HCT116 (cell line): ENCODE data around the gene LIMA1. TPM values are rescaled to one million over a fixed set of nuclear protein-coding genes. Genes with fewer than 3 reads are reported as not detected.

Experiments used
- ATAC-seq: fragments of 200-7000 bp; cut with Tn5 transposase; 2 replicates; pipeline ENCODE4 v1.9.1; 2020; ENCODE audit warnings: mild to moderate bottlenecking, moderate library complexity
- BruUV-seq: library from RNA; stranded (reverse); fragments of 400-500 nt; replicated peaks from 2 replicates; lab custom pipeline; 2021; lab: Mats Ljungman, UMichigan
- CTCF ChIA-PET: fragments of 300-600 bp; sonication (Branson Sonifier 250); formaldehyde crosslinking; loops from one replicate; lab custom pipeline; 2021; ENCODE audit warnings: antibody characterized with exemption; lab: Charles Lee
- POLR2A ChIA-PET: fragments of 300-600, 350-600 bp; sonication (Branson Sonifier 250); formaldehyde crosslinking; loops from one replicate; lab custom pipeline; 2021; ENCODE audit warnings: antibody characterized with exemption; lab: Charles Lee
- RAD21 ChIA-PET, 2 experiments: fragments of 300-600 bp; sonication (Branson Sonifier 250); formaldehyde crosslinking; loops; one replicate each; lab custom pipeline; 2023; ENCODE audit warnings: low total read pairs in 2 of 2; ENCODE audit not compliant: uncharacterized antibody in 2 of 2, unreplicated experiment in 2 of 2, low non-redundant PET in 1 of 2; lab: Charles Lee
- DNase-seq: peaks from one replicate; pipeline ENCODE4 v3.0.0-alpha.2; 2010; ENCODE audit warnings: low read depth, low spot score
- H2AFZ ChIP-seq: fragments of 200-600 bp; shearing (Covaris generic), sonication (generic); 2 replicates; pipeline ENCODE4 v1.6.1; 2017; ENCODE audit warnings: low read depth, mixed run types, mixed read lengths, antibody characterized with exemption, low read length; ENCODE audit not compliant: poor library complexity, severe bottlenecking
- H3K27ac ChIP-seq: 2 replicates; pipeline ENCODE4 v1.5.1; 2012; ENCODE audit warnings: low read depth, low read length
- H3K27me3 ChIP-seq: fragments of 200-600 bp; sonication (generic); 2 replicates; pipeline ENCODE4 v1.6.1; 2016; ENCODE audit warnings: mixed run types, low read length, mixed read lengths; ENCODE audit not compliant: insufficient read depth
- H3K36me3 ChIP-seq, 2 experiments: fragments of 200-500 bp in 1 of 2; fragments of 200-600 bp in 1 of 2; sonication (Bioruptor generic) in 1 of 2; sonication (generic) in 1 of 2; 2 replicates each; pipeline versions ENCODE4 v1.5.1 to v1.6.1; 2014 to 2016; ENCODE audit warnings: low read length in 2 of 2, inconsistent platforms in 1 of 2, mixed read lengths in 1 of 2, mixed run types in 1 of 2; ENCODE audit not compliant: insufficient read depth in 2 of 2, control insufficient read depth in 1 of 2
- H3K4me1 ChIP-seq, 2 experiments: fragments of 200-600 bp in 1 of 2; sonication (generic) in 1 of 2; 2 replicates each; pipeline versions ENCODE4 v1.5.1 to v1.6.1; 2012 to 2017; ENCODE audit warnings: low read length in 2 of 2, inconsistent platforms in 1 of 2, mild to moderate bottlenecking in 1 of 2, mixed read lengths in 1 of 2, mixed run types in 1 of 2, moderate library complexity in 1 of 2; ENCODE audit not compliant: insufficient read depth in 2 of 2, control insufficient read depth in 1 of 2
- H3K4me2 ChIP-seq: fragments of 200-600 bp; sonication (generic); 2 replicates; pipeline ENCODE4 v1.6.1; 2017; ENCODE audit warnings: mixed run types, low read length, mixed read lengths
- H3K4me3 ChIP-seq, 2 experiments: fragments of 200-600 bp in 1 of 2; sonication (generic) in 1 of 2; replicated peaks in 1 of 2; 2 replicates each; pipeline ENCODE4 v1.5.1; 2011 to 2016; ENCODE audit warnings: low read length in 2 of 2, control low read depth in 1 of 2, low read depth in 1 of 2, mild to moderate bottlenecking in 1 of 2, mixed read lengths in 1 of 2, mixed run types in 1 of 2
- H3K79me2 ChIP-seq: fragments of 200-600 bp; sonication (generic); 2 replicates; pipeline ENCODE4 v1.6.1; 2017; ENCODE audit warnings: mild to moderate bottlenecking, mixed run types, low read length, moderate library complexity, mixed read lengths; ENCODE audit not compliant: insufficient read depth
- H3K9ac ChIP-seq: fragments of 200-600 bp; sonication (generic); 2 replicates; pipeline ENCODE4 v1.6.1; 2016; ENCODE audit warnings: low read length, mixed read lengths
- H3K9me2 ChIP-seq: fragments of 200-600 bp; sonication (generic), shearing (Covaris generic); 2 replicates; pipeline ENCODE4 v1.6.1; 2017; ENCODE audit warnings: mixed run types, mild to moderate bottlenecking, moderate library complexity; ENCODE audit not compliant: insufficient read depth
- H3K9me3 ChIP-seq, 2 experiments: fragments of 200-500 bp in 1 of 2; fragments of 200-600 bp in 1 of 2; sonication (Bioruptor generic) in 1 of 2; sonication (generic) in 1 of 2; 2 replicates each; pipeline ENCODE4 v1.6.1; 2014 to 2017; ENCODE audit warnings: low read length in 2 of 2, mixed read lengths in 2 of 2, inconsistent platforms in 1 of 2, low read depth in 1 of 2, mild to moderate bottlenecking in 1 of 2, mixed run types in 1 of 2, moderate library complexity in 1 of 2; ENCODE audit not compliant: control insufficient read depth in 1 of 2, insufficient read depth in 1 of 2
- H4K20me1 ChIP-seq: fragments of 200-600 bp; sonication (generic), shearing (Covaris generic); 2 replicates; pipeline ENCODE4 v1.6.1; 2017; ENCODE audit warnings: mixed run types, mild to moderate bottlenecking, moderate library complexity; ENCODE audit not compliant: insufficient read depth
- CTCF ChIP-seq, 3 experiments: fragments of 200-600 bp in 1 of 3; sonication (generic) in 1 of 3; IDR thresholded peaks in 2 of 3; conservative IDR thresholded peaks in 1 of 3; 2 replicates each; pipeline ENCODE4 v1.5.1; 2012 to 2017; ENCODE audit warnings: low read depth in 2 of 3, low read length in 2 of 3, antibody characterized with exemption in 1 of 3, borderline replicate concordance in 1 of 3, control low read depth in 1 of 3, mild to moderate bottlenecking in 1 of 3, mixed read lengths in 1 of 3, mixed run types in 1 of 3, moderate library complexity in 1 of 3; ENCODE audit not compliant: insufficient read depth in 1 of 3
- EGR1 ChIP-seq: IDR thresholded peaks from 2 replicates; pipeline ENCODE4 v1.6.1; 2012; ENCODE audit warnings: low read depth
- EZH2 ChIP-seq: fragments of 200-600 bp; sonication (generic); IDR thresholded peaks from 2 replicates; pipeline ENCODE4 v1.6.1; 2017; ENCODE audit warnings: antibody characterized with exemption, mixed run types
- EZH2phosphoT487 ChIP-seq: fragments of 200-600 bp; IDR thresholded peaks from 2 replicates; pipeline ENCODE4 v1.6.1; 2018; ENCODE audit warnings: antibody characterized with exemption, borderline replicate concordance
- POLR2A ChIP-seq: IDR thresholded peaks from 2 replicates; pipeline ENCODE4 v1.7.0; 2011; ENCODE audit warnings: borderline replicate concordance; ENCODE audit not compliant: insufficient read depth, insufficient read length; ENCODE audit errors: extremely low read depth
- POLR2AphosphoS5 ChIP-seq: IDR thresholded peaks from 2 replicates; pipeline ENCODE4 v1.6.1; 2011; ENCODE audit warnings: mild to moderate bottlenecking, low read depth, low read length, moderate library complexity
- SRF ChIP-seq: IDR thresholded peaks from 2 replicates; pipeline ENCODE4 v1.6.1; 2012; ENCODE audit warnings: low read depth
- TCF7L2 ChIP-seq: IDR thresholded peaks from 2 replicates; pipeline ENCODE4 v1.7.0; 2011; ENCODE audit warnings: borderline replicate concordance, inconsistent platforms; ENCODE audit not compliant: insufficient read depth, insufficient read length; ENCODE audit errors: extremely low read depth
- YY1 ChIP-seq: IDR thresholded peaks from 2 replicates; pipeline ENCODE4 v1.6.1; 2011; ENCODE audit warnings: low read length, low read depth, moderate library complexity, mild to moderate bottlenecking; ENCODE audit not compliant: insufficient replicate concordance; ENCODE audit errors: extremely low read depth
- ZFX ChIP-seq: fragments of 450-650 bp; IDR thresholded peaks from 2 replicates; pipeline ENCODE4 v1.6.1; 2017
- ZNF274 ChIP-seq: fragments of 200-500 bp; sonication (Bioruptor generic); IDR thresholded peaks from 2 replicates; pipeline ENCODE4 v1.6.1; 2014; ENCODE audit warnings: mild to moderate bottlenecking, low read depth, low read length, inconsistent platforms
- intact Hi-C: fragments of 100-400 bp; cut with micrococcal nuclease; formaldehyde crosslinking; loops from 2 replicates; pipeline ENCODE4 v1.10.0; 2022
- total RNA-seq: library from RNA; stranded (reverse); gene quantifications from one replicate; pipeline ENCODE4 v1.2.1, GENCODE V29; 2021; ENCODE audit not compliant: unreplicated experiment
- TF ChIP-seq, protein P1 (sequence below): IDR thresholded peaks from 2 replicates; pipeline ENCODE4 v1.6.1; 2012; ENCODE audit warnings: low read depth
- TF ChIP-seq, protein P2 (sequence below): IDR thresholded peaks from 2 replicates; pipeline ENCODE4 v1.6.1; 2012
- TF ChIP-seq, protein P3 (sequence below): IDR thresholded peaks from 2 replicates; pipeline ENCODE4 v1.6.1; 2011; ENCODE audit warnings: mild to moderate bottlenecking, low read length, moderate library complexity; ENCODE audit not compliant: insufficient replicate concordance; ENCODE audit errors: extremely low read depth

The LIMA1 gene
- total RNA-seq, 1 experiment from 2014 or later, result 79.6 TPM

GRCh38 chr12:50162230-50162629, 121.1 kb downstream of the LIMA1 start (continued):
- TF ChIP-seq, protein P1, sequence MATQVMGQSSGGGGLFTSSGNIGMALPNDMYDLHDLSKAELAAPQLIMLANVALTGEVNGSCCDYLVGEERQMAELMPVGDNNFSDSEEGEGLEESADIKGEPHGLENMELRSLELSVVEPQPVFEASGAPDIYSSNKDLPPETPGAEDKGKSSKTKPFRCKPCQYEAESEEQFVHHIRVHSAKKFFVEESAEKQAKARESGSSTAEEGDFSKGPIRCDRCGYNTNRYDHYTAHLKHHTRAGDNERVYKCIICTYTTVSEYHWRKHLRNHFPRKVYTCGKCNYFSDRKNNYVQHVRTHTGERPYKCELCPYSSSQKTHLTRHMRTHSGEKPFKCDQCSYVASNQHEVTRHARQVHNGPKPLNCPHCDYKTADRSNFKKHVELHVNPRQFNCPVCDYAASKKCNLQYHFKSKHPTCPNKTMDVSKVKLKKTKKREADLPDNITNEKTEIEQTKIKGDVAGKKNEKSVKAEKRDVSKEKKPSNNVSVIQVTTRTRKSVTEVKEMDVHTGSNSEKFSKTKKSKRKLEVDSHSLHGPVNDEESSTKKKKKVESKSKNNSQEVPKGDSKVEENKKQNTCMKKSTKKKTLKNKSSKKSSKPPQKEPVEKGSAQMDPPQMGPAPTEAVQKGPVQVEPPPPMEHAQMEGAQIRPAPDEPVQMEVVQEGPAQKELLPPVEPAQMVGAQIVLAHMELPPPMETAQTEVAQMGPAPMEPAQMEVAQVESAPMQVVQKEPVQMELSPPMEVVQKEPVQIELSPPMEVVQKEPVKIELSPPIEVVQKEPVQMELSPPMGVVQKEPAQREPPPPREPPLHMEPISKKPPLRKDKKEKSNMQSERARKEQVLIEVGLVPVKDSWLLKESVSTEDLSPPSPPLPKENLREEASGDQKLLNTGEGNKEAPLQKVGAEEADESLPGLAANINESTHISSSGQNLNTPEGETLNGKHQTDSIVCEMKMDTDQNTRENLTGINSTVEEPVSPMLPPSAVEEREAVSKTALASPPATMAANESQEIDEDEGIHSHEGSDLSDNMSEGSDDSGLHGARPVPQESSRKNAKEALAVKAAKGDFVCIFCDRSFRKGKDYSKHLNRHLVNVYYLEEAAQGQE, result no peak
- TF ChIP-seq, all 23 proteins: peak for 0

- H3K79me2 ChIP-seq, result peaks cover 21% of the 10 kb centered on the region
- H3K36me3 ChIP-seq, result no peaks in the 10 kb centered on the region
- BruUV-seq, result no TSS peak
- H3K9me2 ChIP-seq, result no peaks in the 10 kb centered on the region
- H3K9me3 ChIP-seq, result no peaks in the 10 kb centered on the region
- H3K4me3 ChIP-seq, result no peak overlapping the region
- ChIA-PET CTCF (no interaction called here), RAD21 (no interaction called here), POLR2A (no interaction called here)
- TF ChIP-seq POLR2A, result no peak
- TF ChIP-seq ZFX, result no peak
- TF ChIP-seq EZH2phosphoT487, result no peak
- TF ChIP-seq POLR2AphosphoS5, result no peak
- no peak for TF ChIP-seq SRF
- TF ChIP-seq EZH2, result no peak
- no peak for TF ChIP-seq YY1
- TF ChIP-seq, protein P2, sequence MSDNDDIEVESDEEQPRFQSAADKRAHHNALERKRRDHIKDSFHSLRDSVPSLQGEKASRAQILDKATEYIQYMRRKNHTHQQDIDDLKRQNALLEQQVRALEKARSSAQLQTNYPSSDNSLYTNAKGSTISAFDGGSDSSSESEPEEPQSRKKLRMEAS, result no peak
- TF ChIP-seq EGR1, result no peak
- no peak for TF ChIP-seq ZNF274
- no peak for TF ChIP-seq CTCF (IDR thresholded peaks at IDR 0.05 in 2 of 3, conservative IDR thresholded peaks at IDR 0.05 in 1 of 3; ENCODE audit: borderline replicate concordance in 1 of 3, insufficient read depth in 1 of 3, low read depth in 2 of 3, low read length in 2 of 3)
- TF ChIP-seq TCF7L2, result no peak
- TF ChIP-seq, protein P3, sequence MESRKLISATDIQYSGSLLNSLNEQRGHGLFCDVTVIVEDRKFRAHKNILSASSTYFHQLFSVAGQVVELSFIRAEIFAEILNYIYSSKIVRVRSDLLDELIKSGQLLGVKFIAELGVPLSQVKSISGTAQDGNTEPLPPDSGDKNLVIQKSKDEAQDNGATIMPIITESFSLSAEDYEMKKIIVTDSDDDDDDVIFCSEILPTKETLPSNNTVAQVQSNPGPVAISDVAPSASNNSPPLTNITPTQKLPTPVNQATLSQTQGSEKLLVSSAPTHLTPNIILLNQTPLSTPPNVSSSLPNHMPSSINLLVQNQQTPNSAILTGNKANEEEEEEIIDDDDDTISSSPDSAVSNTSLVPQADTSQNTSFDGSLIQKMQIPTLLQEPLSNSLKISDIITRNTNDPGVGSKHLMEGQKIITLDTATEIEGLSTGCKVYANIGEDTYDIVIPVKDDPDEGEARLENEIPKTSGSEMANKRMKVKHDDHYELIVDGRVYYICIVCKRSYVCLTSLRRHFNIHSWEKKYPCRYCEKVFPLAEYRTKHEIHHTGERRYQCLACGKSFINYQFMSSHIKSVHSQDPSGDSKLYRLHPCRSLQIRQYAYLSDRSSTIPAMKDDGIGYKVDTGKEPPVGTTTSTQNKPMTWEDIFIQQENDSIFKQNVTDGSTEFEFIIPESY, result no peak
- H3K9ac ChIP-seq, result no peak overlapping the region
- intact Hi-C loops, result no loop called here
- peaks cover 0 to 6% of the 10 kb centered on the region in 2 experiments; a peak in 1 of 4 replicates for H3K4me1 ChIP-seq
- no peaks in the 10 kb centered on the region for H4K20me1 ChIP-seq
- no peak overlapping the region for H3K27ac ChIP-seq
- DNase-seq (no peak), ATAC-seq (no peak)
- no peak overlapping the region for H3K4me2 ChIP-seq
- H3K27me3 ChIP-seq, result no peaks in the 10 kb centered on the region
- H2AFZ ChIP-seq, result no peak overlapping the region
These were observed 122.7 kb downstream of the LIMA1 start for GRCh38 chr12:50160643-50161042.
